ENCODE results near the gene FKBP8.

Gene FKBP8

GRCh38 chr19:18520848-18521691, 22.3 kb downstream of the FKBP8 start:
- no peak for DNase-seq

- DNase-seq = peak; percentile 32
Observed at GRCh38 chr19:18519962-18520847, 23.2 kb downstream of the FKBP8 start.

- DNase-seq = no peak
Observed at GRCh38 chr19:18518639-18519038, 24.7 kb downstream of the FKBP8 start.

GRCh38 chr19:18517606-18518005, 25.8 kb downstream of the FKBP8 start:
- DNase-seq = no peak

GRCh38 chr19:18515959-18516358, 27.4 kb downstream of the FKBP8 start:
- DNase-seq = no peak

GRCh38 chr19:18514800-18515682, 28.3 kb downstream of the FKBP8 start:
- DNase-seq = peak; percentile 64

- no peak for DNase-seq
Observed at GRCh38 chr19:18513868-18514267, 29.5 kb downstream of the FKBP8 start.

- DNase-seq = no peak
Observed at GRCh38 chr19:18510216-18510615, 33.2 kb downstream of the FKBP8 start.

- DNase-seq = no peak
Observed at GRCh38 chr19:18508585-18508984, 34.8 kb downstream of the FKBP8 start.

- no peak for DNase-seq
Observed at GRCh38 chr19:18507727-18508440, 35.5 kb downstream of the FKBP8 start.

- no peak for DNase-seq
Observed at GRCh38 chr19:18507021-18507726, 36.2 kb downstream of the FKBP8 start.

GRCh38 chr19:18506101-18506930, 37.1 kb downstream of the FKBP8 start:
- no peak for DNase-seq

GRCh38 chr19:18504886-18505610, 38.3 kb downstream of the FKBP8 start:
- no peak for DNase-seq

GRCh38 chr19:18503971-18504885, 39.1 kb downstream of the FKBP8 start:
- DNase-seq = no peak

GRCh38 chr19:18503337-18503970, 39.9 kb downstream of the FKBP8 start:
- DNase-seq = no peak

GRCh38 chr19:18502638-18503294, 40.6 kb downstream of the FKBP8 start:
- no peak for DNase-seq

GRCh38 chr19:18502246-18502637, 41.1 kb downstream of the FKBP8 start:
- DNase-seq = no peak

- no peak for DNase-seq
Observed at GRCh38 chr19:18501832-18502231, 41.5 kb downstream of the FKBP8 start.

All from DMS153 (cell line).